Fibroblast of the aortic adventitia (primary cell): ENCODE data around the gene JUP. TPM values are rescaled to one million over a fixed set of nuclear protein-coding genes. Genes with fewer than 3 reads are reported as not detected.

Source experiments
- DNase-seq: peaks from one replicate; pipeline ENCODE4 v3.0.0-alpha.2; 2010; ENCODE audit warnings: low read depth
- H3K4me3 ChIP-seq: 2 replicates; pipeline ENCODE4 v1.5.1; 2011; ENCODE audit warnings: low read depth, mild to moderate bottlenecking, control low read depth, low read length, moderate library complexity
- CTCF ChIP-seq: IDR thresholded peaks from 2 replicates; pipeline ENCODE4 v1.5.1; 2011; ENCODE audit warnings: mild to moderate bottlenecking, low read length, control low read depth, inconsistent platforms; ENCODE audit not compliant: insufficient read depth
- total RNA-seq: library from RNA; depleted of rRNA; stranded (reverse); fragments of >200 nt; gene quantifications from 2 replicates; pipeline ENCODE4 v1.2.3, GENCODE V29; 2012; ENCODE audit warnings: low replicate concordance

Gene JUP
- total RNA-seq, 1 donor: 8.9 TPM

- no peak for TF ChIP-seq CTCF
- peak; percentile 13 for DNase-seq
- peak within 1 kb of the TSS; percentile 37 for H3K4me3 ChIP-seq
Measured at GRCh38 chr17:41734139-41734948, 52.2 kb downstream of the JUP start, which contains the start of gene HAP1. Gene HAP1, minus strand, starts transcription at chr17:41734643. Its CDS starts 9 bp downstream, at chr17:41734634.

DNA sequence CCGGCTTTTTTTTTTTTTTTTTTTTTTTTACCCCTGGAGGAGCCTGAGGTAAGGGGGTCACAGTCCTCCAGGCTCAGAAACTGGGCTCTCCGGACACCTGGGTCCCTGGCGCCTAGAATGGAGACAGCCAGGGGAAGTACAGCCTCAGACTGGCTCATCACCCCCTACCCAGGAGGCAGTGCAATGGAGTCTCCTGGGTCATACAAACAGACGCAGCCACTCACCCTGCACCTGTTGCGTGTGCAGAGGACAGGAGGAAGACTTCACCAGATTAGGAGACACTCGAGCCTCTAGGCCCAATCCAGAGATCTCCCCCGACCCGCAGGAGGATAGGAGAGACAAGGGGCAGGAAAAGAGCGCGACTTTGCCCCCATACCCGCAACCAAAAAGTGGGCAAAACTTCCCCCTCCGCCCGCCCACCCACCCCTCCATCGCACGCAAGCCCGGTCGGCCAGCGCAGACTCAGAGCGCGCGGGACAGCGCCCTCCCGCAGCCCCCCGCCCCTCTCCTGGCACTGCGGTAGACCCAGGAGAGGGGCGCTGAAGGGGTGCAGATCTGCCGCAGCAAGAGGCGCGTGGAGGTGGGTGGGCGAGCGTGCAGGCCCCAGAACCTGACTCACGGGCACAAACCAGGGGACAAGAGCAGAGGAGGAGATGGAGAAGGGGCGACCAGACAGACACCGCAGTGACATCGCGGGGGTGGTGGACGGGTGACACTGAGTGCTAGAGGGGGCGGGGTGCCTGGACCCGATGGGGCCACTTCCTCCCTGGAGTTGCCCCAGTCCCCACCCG lies 53.0 kb downstream of the JUP start:
- no peak overlapping the region for H3K4me3 ChIP-seq
- no peak for DNase-seq

GRCh38 chr17:41731836-41732235 lies 54.7 kb downstream of the JUP start:
- H3K4me3 ChIP-seq: no peak overlapping the region

More for the DNA sequence above, 53.0 kb downstream of the JUP start:
- no peak for TF ChIP-seq CTCF

GRCh38 chr17:41730479-41730878 lies 56.0 kb downstream of the JUP start:
- no peak for TF ChIP-seq CTCF
- no peak overlapping the region for H3K4me3 ChIP-seq
- DNase-seq: no peak

More at GRCh38 chr17:41731836-41732235, 54.7 kb downstream of the JUP start:
- DNase-seq: no peak
- TF ChIP-seq CTCF: no peak

- no peak for DNase-seq
- TF ChIP-seq CTCF: no peak
Measured at GRCh38 chr17:41728056-41728455, 58.5 kb downstream of the JUP start.

DNA sequence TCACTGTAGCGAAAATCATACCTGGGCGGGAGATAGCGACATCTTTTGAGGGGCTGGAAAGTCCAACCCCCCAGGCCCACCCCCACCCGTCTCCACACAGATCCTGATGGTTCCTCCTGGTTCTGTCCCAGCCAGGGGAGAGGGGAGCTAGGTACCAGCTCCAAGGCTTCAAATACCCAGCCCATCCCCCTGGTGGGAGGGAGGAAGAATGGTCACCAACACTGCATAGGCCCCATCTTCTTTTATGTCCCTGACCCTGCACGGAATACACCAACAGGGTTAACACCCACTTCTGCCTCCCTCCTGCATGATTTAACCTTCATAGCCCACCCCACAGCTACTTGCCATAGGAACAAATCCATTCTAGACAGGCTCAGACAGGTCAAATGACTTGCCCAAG lies 61.4 kb downstream of the JUP start:
- TF ChIP-seq CTCF: no peak
- H3K4me3 ChIP-seq: no peak overlapping the region
- DNase-seq: no peak

More at GRCh38 chr17:41728056-41728455, 58.5 kb downstream of the JUP start:
- no peak overlapping the region for H3K4me3 ChIP-seq
